ENCODE data around the gene MYH13.

Gene MYH13

GRCh38 chr17:10372906-10373305 lies at the start of gene MYH13:
Gene MYH13, minus strand, starts transcription at chr17:10373006. Its CDS starts 8,476 bp downstream, at chr17:10364530.
- no peak for DNase-seq

GRCh38 chr17:10421900-10422542 lies 49.2 kb upstream of the MYH13 start, which contains the start of gene MYH8:
Gene MYH8, minus strand, starts transcription at chr17:10421950. Its CDS starts 1,723 bp downstream, at chr17:10420227.
- no peak for DNase-seq

GRCh38 chr17:10421211-10421610 lies 48.4 kb upstream of the MYH13 start:
- no peak for DNase-seq

GRCh38 chr17:10420811-10421210 lies 48.0 kb upstream of the MYH13 start:
- DNase-seq: no peak

- no peak for DNase-seq
These were observed 44.6 kb upstream of the MYH13 start for GRCh38 chr17:10417431-10417830.

GRCh38 chr17:10415161-10415560 lies 42.4 kb upstream of the MYH13 start:
- no peak for DNase-seq

GRCh38 chr17:10403589-10403988 lies 30.8 kb upstream of the MYH13 start:
- DNase-seq: no peak

GRCh38 chr17:10398352-10398751 lies 25.5 kb upstream of the MYH13 start:
- no peak for DNase-seq

GRCh38 chr17:10396524-10397163 lies 23.8 kb upstream of the MYH13 start:
- no peak for DNase-seq

GRCh38 chr17:10394201-10394887 lies 21.5 kb upstream of the MYH13 start:
- DNase-seq: no peak

- DNase-seq: no peak
These were observed 20.1 kb upstream of the MYH13 start for GRCh38 chr17:10392880-10393279.

GRCh38 chr17:10385871-10386270 lies 13.1 kb upstream of the MYH13 start:
- no peak for DNase-seq

GRCh38 chr17:10384175-10384574 lies 11.4 kb upstream of the MYH13 start:
- no peak for DNase-seq

GRCh38 chr17:10380631-10381408 lies 8.0 kb upstream of the MYH13 start:
- no peak for DNase-seq

GRCh38 chr17:10370016-10370608 lies 2.7 kb downstream of the MYH13 start:
- no peak for DNase-seq

GRCh38 chr17:10369239-10369638 lies 3.6 kb downstream of the MYH13 start:
- DNase-seq: no peak

- no peak for DNase-seq
These were observed 4.2 kb downstream of the MYH13 start for GRCh38 chr17:10368561-10368960.

- no peak for DNase-seq
These were observed 12.2 kb downstream of the MYH13 start for GRCh38 chr17:10360578-10360977.

GRCh38 chr17:10357768-10358167 lies 15.0 kb downstream of the MYH13 start:
- no peak for DNase-seq

GRCh38 chr17:10354651-10355050 lies 18.2 kb downstream of the MYH13 start:
- DNase-seq: no peak

GRCh38 chr17:10352893-10353292 lies 19.9 kb downstream of the MYH13 start:
- no peak for DNase-seq

- no peak for DNase-seq
These were observed 23.4 kb downstream of the MYH13 start for GRCh38 chr17:10349403-10349802.

GRCh38 chr17:10344816-10345215 lies 28.0 kb downstream of the MYH13 start:
- no peak for DNase-seq

All from DMS 273 treated with DMSO at 0.1 percent for 48 hours (cell line).